Mammary epithelial cell (primary cell): ENCODE results near the gene HOXD12.

ENCODE experiments used
- EZH2 ChIP-seq: IDR thresholded peaks from 2 replicates; pipeline ENCODE4 v1.6.1; 2012; ENCODE audit warnings: low read length, inconsistent platforms, borderline replicate concordance
- TF ChIP-seq, protein P1 (sequence below), 2 donors: IDR thresholded peaks in 1 of 2; conservative IDR thresholded peaks in 1 of 2; 2 replicates each; pipeline ENCODE4 v1.5.1; 2011 to 2012; ENCODE audit warnings: inconsistent platforms in 2 of 2, low read length in 2 of 2, mild to moderate bottlenecking in 2 of 2, control low read depth in 1 of 2, low read depth in 1 of 2; ENCODE audit not compliant: insufficient read depth in 1 of 2; ENCODE audit errors: extremely low read depth in 1 of 2

DNA sequence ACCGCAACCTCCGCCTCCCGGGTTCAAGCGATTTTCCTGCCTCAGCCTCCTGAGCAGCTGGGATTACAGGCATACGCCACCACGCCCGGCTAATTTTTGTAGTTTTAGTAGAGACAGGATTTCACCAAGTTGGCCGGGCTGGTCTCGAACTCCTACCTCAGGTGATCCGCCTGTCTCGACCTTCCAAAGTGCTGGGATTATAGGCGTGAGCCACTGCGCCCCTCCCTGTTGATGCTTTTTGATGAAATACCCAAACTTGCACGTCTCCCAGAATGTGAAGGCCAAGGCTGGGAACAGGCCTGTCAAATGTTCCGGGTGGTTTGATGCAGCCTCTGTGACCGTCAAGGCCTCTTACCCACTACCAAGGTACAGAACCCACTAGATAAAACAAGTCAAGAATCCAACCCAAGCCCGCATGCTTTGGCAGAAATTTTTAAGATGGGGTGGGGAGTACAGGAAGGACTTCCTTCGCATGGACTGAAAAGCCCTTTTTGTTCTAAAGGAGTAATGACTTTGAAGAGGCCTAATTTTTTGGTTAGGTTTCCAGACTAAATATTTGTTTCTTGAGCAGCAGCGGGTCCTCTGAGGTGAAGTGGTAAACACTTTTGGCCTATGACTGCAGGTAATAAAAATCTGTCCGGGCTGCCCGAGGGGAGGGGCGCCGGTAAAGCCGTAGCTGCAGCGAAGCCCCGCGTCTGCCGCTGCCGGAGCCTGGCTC is 12.1 kb upstream of the HOXD12 start:
- TF ChIP-seq, protein P1, sequence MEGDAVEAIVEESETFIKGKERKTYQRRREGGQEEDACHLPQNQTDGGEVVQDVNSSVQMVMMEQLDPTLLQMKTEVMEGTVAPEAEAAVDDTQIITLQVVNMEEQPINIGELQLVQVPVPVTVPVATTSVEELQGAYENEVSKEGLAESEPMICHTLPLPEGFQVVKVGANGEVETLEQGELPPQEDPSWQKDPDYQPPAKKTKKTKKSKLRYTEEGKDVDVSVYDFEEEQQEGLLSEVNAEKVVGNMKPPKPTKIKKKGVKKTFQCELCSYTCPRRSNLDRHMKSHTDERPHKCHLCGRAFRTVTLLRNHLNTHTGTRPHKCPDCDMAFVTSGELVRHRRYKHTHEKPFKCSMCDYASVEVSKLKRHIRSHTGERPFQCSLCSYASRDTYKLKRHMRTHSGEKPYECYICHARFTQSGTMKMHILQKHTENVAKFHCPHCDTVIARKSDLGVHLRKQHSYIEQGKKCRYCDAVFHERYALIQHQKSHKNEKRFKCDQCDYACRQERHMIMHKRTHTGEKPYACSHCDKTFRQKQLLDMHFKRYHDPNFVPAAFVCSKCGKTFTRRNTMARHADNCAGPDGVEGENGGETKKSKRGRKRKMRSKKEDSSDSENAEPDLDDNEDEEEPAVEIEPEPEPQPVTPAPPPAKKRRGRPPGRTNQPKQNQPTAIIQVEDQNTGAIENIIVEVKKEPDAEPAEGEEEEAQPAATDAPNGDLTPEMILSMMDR (conservative IDR thresholded peaks at IDR 0.05 in 1 of 2, IDR thresholded peaks at IDR 0.05 in 1 of 2; ENCODE audit: extremely low read depth in 1 of 2, insufficient read depth in 1 of 2, low read depth in 1 of 2, low read length in 2 of 2), result no peak
- TF ChIP-seq EZH2, result no peak
